ENCODE data around the gene XKR3.

DNA sequence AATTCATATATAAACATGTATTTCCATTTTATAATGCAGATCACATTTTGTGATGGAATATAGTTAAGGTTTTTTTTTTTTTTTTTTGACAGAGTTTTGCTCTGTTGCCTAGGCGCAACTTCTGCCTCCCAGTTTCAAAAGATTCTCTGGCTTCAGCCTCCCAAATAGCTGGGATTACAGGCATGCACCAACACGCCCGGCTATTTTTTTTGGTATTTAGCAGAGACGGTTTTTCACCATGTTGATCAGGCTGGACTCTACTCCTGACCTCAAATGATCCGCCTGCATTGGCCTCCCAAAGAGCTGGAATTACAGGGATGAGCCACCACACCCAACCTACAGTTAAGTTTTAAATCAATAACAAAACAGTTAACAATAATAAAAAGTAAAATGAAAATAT, 18.8 kb downstream of the XKR3 start:
- no peak for TF ChIP-seq CTCF (IDR thresholded peaks at IDR 0.05)
- TF ChIP-seq POLR2A (IDR thresholded peaks at IDR 0.05): no peak
